ENCODE results near the gene AUH. TPM values are rescaled to one million over a fixed set of nuclear protein-coding genes. Genes with fewer than 3 reads are reported as not detected.

The AUH gene
- polyA plus RNA-seq, 1 donor from 2014 or later: 42.6 TPM

DNA sequence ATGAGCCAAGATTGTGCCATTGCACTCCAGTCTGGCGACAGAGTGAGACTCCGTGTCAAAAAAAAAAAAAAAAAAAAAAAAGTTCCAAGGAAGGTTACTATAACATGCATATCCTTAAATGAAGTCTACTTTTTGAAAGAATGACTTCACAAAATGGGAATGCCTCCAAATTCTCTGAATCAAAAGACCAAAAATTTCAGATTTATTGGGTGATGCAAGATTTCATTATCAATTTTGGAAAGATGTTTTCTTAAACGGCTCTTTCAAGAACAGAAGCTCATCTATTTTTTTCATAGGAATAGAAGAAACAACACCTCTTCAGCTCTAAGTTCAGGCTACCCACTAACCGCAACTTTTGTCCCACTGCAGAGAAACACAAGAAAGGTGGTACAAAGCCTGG is 69.9 kb downstream of the AUH start:
- H3K27ac ChIP-seq (ENCODE audit: low read length): no peak overlapping the region
- no peaks in the 10 kb centered on the region for H4K20me1 ChIP-seq (ENCODE audit: insufficient read depth)
- H3K36me3 ChIP-seq (ENCODE audit: insufficient read depth, low read length): no peaks in the 10 kb centered on the region

DNA sequence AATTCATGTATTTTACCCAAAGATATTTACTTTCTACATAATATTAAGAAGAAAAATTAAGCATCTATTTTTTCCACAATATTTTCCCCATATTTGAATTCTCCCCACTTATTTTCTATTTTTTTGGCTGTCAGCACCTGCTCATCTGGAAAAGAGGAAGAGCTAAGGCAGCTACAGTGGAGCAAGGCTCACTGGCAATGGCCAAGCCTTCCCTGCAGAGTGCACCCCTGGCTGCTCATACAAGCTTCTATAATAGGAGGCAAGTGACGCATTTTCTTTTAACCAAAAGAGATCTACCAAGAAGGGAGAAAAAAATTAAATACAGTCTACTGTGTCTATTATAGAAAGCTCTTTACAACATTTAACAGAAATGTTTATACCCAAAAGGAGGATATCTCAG is 72.5 kb downstream of the AUH start:
- no peaks in the 10 kb centered on the region for H4K20me1 ChIP-seq (ENCODE audit: insufficient read depth)
- H3K4me3 ChIP-seq (ENCODE audit: low read length): no peak overlapping the region
- no peak overlapping the region for H3K27ac ChIP-seq (ENCODE audit: low read length)

More for the DNA sequence above, 69.9 kb downstream of the AUH start:
- no peaks in the 10 kb centered on the region for H3K27me3 ChIP-seq (ENCODE audit: insufficient read depth, low read depth, low read length)
- TF ChIP-seq TAF1 (IDR thresholded peaks at IDR 0.05; ENCODE audit: low read depth) (no peak), RAD21 (conservative IDR thresholded peaks at IDR 0.05) (no peak)
- H3K4me2 ChIP-seq (ENCODE audit: low read length): no peak overlapping the region
- no peak overlapping the region for H3K9ac ChIP-seq (ENCODE audit: low read length)
- no peaks in the 10 kb centered on the region for H3F3A ChIP-seq (ENCODE audit: insufficient read depth, low read length, poor library complexity, severe bottlenecking)
- H3K9me3 ChIP-seq (ENCODE audit: low read length): no peaks in the 10 kb centered on the region
- H3K79me2 ChIP-seq (replicated peaks; ENCODE audit: insufficient read depth, low read length): no peaks in the 10 kb centered on the region
- H3K4me3 ChIP-seq (ENCODE audit: low read length): no peak overlapping the region
- no peaks in the 10 kb centered on the region for H3K9me2 ChIP-seq (ENCODE audit: insufficient read depth, low read length)
- H2AFZ ChIP-seq (ENCODE audit: low read depth, low read length): no peak overlapping the region

More for the DNA sequence above, 72.5 kb downstream of the AUH start:
- H3K9me2 ChIP-seq (ENCODE audit: insufficient read depth, low read length): no peaks in the 10 kb centered on the region
- TF ChIP-seq EZH2 (IDR thresholded peaks at IDR 0.05; ENCODE audit: borderline replicate concordance, insufficient read depth, low read length, poor library complexity, severe bottlenecking) (no peak), TAF1 (IDR thresholded peaks at IDR 0.05; ENCODE audit: low read depth) (no peak), RAD21 (conservative IDR thresholded peaks at IDR 0.05) (no peak), EP300 (conservative IDR thresholded peaks at IDR 0.05; ENCODE audit: poor library complexity, severe bottlenecking) (no peak), SMC3 (conservative IDR thresholded peaks at IDR 0.05; ENCODE audit: poor library complexity) (no peak), MXI1 (conservative IDR thresholded peaks at IDR 0.05; ENCODE audit: poor library complexity, severe bottlenecking) (no peak), POLR2AphosphoS5 (IDR thresholded peaks at IDR 0.05) (no peak)
- TF ChIP-seq, protein P1, sequence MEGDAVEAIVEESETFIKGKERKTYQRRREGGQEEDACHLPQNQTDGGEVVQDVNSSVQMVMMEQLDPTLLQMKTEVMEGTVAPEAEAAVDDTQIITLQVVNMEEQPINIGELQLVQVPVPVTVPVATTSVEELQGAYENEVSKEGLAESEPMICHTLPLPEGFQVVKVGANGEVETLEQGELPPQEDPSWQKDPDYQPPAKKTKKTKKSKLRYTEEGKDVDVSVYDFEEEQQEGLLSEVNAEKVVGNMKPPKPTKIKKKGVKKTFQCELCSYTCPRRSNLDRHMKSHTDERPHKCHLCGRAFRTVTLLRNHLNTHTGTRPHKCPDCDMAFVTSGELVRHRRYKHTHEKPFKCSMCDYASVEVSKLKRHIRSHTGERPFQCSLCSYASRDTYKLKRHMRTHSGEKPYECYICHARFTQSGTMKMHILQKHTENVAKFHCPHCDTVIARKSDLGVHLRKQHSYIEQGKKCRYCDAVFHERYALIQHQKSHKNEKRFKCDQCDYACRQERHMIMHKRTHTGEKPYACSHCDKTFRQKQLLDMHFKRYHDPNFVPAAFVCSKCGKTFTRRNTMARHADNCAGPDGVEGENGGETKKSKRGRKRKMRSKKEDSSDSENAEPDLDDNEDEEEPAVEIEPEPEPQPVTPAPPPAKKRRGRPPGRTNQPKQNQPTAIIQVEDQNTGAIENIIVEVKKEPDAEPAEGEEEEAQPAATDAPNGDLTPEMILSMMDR (IDR thresholded peaks at IDR 0.05; ENCODE audit: poor library complexity, severe bottlenecking): no peak
- TF ChIP-seq, protein P2, sequence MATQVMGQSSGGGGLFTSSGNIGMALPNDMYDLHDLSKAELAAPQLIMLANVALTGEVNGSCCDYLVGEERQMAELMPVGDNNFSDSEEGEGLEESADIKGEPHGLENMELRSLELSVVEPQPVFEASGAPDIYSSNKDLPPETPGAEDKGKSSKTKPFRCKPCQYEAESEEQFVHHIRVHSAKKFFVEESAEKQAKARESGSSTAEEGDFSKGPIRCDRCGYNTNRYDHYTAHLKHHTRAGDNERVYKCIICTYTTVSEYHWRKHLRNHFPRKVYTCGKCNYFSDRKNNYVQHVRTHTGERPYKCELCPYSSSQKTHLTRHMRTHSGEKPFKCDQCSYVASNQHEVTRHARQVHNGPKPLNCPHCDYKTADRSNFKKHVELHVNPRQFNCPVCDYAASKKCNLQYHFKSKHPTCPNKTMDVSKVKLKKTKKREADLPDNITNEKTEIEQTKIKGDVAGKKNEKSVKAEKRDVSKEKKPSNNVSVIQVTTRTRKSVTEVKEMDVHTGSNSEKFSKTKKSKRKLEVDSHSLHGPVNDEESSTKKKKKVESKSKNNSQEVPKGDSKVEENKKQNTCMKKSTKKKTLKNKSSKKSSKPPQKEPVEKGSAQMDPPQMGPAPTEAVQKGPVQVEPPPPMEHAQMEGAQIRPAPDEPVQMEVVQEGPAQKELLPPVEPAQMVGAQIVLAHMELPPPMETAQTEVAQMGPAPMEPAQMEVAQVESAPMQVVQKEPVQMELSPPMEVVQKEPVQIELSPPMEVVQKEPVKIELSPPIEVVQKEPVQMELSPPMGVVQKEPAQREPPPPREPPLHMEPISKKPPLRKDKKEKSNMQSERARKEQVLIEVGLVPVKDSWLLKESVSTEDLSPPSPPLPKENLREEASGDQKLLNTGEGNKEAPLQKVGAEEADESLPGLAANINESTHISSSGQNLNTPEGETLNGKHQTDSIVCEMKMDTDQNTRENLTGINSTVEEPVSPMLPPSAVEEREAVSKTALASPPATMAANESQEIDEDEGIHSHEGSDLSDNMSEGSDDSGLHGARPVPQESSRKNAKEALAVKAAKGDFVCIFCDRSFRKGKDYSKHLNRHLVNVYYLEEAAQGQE (IDR thresholded peaks at IDR 0.05; ENCODE audit: borderline replicate concordance): no peak
- no peaks in the 10 kb centered on the region for H3K9me3 ChIP-seq (ENCODE audit: low read length)
- H3K36me3 ChIP-seq (ENCODE audit: insufficient read depth, low read length): no peaks in the 10 kb centered on the region
- no peaks in the 10 kb centered on the region for H3K79me2 ChIP-seq (replicated peaks; ENCODE audit: insufficient read depth, low read length)
- no peak overlapping the region for H3K4me2 ChIP-seq (ENCODE audit: low read length)
- no peak overlapping the region for H2AFZ ChIP-seq (ENCODE audit: low read depth, low read length)
- H3F3A ChIP-seq (ENCODE audit: insufficient read depth, low read length, poor library complexity, severe bottlenecking): no peaks in the 10 kb centered on the region
- H3K9ac ChIP-seq (ENCODE audit: low read length): no peak overlapping the region
- no peaks in the 10 kb centered on the region for H3K27me3 ChIP-seq (ENCODE audit: insufficient read depth, low read depth, low read length)
